Glutamatergic neuron (in vitro differentiated cells): ENCODE measurements around the gene TXNL4A. TPM values are rescaled to one million over a fixed set of nuclear protein-coding genes. Genes with fewer than 3 reads are reported as not detected.

ENCODE experiments used
- DNase-seq: peaks from one replicate; pipeline ENCODE4 v3.0.0; 2022
- H3K27ac Mint-ChIP-seq: one replicate; pipeline ENCODE4 v1.8.0; 2020; ENCODE audit warnings: mild to moderate bottlenecking, mixed read lengths, inconsistent platforms; ENCODE audit not compliant: unreplicated experiment
- H3K27me3 Mint-ChIP-seq: one replicate; pipeline ENCODE4 v1.8.0; 2020; ENCODE audit warnings: mild to moderate bottlenecking, moderate library complexity, mixed read lengths, inconsistent platforms; ENCODE audit not compliant: unreplicated experiment
- H3K36me3 Mint-ChIP-seq: one replicate; pipeline ENCODE4 v1.8.0; 2020; ENCODE audit warnings: mild to moderate bottlenecking, mixed read lengths, inconsistent platforms; ENCODE audit not compliant: unreplicated experiment
- H3K4me1 Mint-ChIP-seq: one replicate; pipeline ENCODE4 v1.8.0; 2020; ENCODE audit warnings: mild to moderate bottlenecking, low read depth, mixed read lengths, inconsistent platforms; ENCODE audit not compliant: unreplicated experiment
- H3K4me3 Mint-ChIP-seq: one replicate; pipeline ENCODE4 v1.8.0; 2020; ENCODE audit warnings: mild to moderate bottlenecking, mixed read lengths, inconsistent platforms; ENCODE audit not compliant: unreplicated experiment
- H3K9me3 Mint-ChIP-seq: one replicate; pipeline ENCODE4 v1.8.0; 2020; ENCODE audit warnings: mild to moderate bottlenecking, moderate library complexity, mixed read lengths, inconsistent platforms; ENCODE audit not compliant: unreplicated experiment
- CTCF ChIP-seq: fragments of 200-600 bp; sonication (generic); IDR thresholded peaks from one replicate; pipeline ENCODE4 v1.5.0; 2021; ENCODE audit not compliant: partially characterized antibody, unreplicated experiment
- total RNA-seq: library from RNA; stranded (reverse); fragmentation: NEBNext Ultra II Directional; extraction: Animal tissue kit (Norgen Biotek cat#: 25700); gene quantifications from one replicate; pipeline ENCODE4 v1.2.1, GENCODE V29; 2021; ENCODE audit not compliant: unreplicated experiment

Gene TXNL4A
- total RNA-seq, 1 donor from 2014 or later: 104 TPM

GRCh38 chr18:79949697-79950487 lies 38.5 kb downstream of the TXNL4A start:
- H3K27ac Mint-ChIP-seq: peak overlapping the region; percentile 82

GRCh38 chr18:79948719-79949411 lies 39.5 kb downstream of the TXNL4A start:
- H3K4me3 Mint-ChIP-seq: peak overlapping the region; percentile 57

More at GRCh38 chr18:79949697-79950487, 38.5 kb downstream of the TXNL4A start:
- no peak for TF ChIP-seq CTCF
- Mint-ChIP-seq H3K4me3 (peak overlapping the region; percentile 91), H3K9me3 (peaks cover 13% of the 10 kb centered on the region), H3K4me1 (peaks cover 19% of the 10 kb centered on the region), H3K27me3 (peaks cover 14% of the 10 kb centered on the region), H3K36me3 (no peaks in the 10 kb centered on the region)
- no peak for DNase-seq

DNA sequence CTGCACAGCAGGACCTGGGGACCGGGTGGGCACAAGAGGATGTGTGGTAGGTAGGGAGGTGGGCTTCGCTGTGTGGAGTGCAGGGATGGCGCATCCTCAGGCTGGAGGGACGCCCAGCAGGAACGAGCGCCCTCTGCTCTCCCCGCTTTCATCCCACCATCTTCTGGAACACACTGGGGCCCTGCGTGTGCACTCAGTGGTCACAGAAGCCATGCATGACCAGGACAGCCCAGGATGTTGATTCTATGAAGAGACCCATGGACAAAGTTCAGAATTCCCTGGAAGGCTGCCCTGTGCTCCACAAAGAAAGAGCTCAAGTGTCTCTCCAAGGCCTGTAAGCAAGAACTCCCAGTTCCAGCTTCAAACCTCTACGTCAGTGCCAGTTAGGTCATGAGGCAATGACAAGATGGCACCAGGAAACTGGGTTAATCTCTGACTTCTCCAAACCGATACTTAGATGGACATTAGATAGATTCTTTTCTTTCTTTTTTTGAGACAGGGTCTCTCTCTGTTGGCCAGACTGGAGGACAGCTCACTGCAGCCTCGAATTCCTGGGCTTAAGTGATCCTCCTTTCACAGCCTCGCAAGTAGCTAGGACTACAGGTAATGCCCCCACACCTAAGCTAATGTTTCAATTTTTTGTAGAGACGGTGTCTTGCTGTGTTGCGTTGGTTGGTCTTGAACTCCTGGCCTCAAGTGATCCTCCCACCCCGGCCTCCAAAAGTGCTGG lies 40.3 kb downstream of the TXNL4A start:
- Mint-ChIP-seq H3K27me3 (peaks cover 15% of the 10 kb centered on the region), H3K4me3 (no peak overlapping the region), H3K27ac (no peak overlapping the region), H3K36me3 (no peaks in the 10 kb centered on the region), H3K9me3 (peaks cover 16% of the 10 kb centered on the region), H3K4me1 (peaks cover 23% of the 10 kb centered on the region)
- no peak for DNase-seq
- TF ChIP-seq CTCF: no peak

More at GRCh38 chr18:79948719-79949411, 39.5 kb downstream of the TXNL4A start:
- Mint-ChIP-seq H3K4me1 (peaks cover 23% of the 10 kb centered on the region), H3K27ac (no peak overlapping the region), H3K36me3 (no peaks in the 10 kb centered on the region), H3K27me3 (peaks cover 15% of the 10 kb centered on the region), H3K9me3 (peaks cover 16% of the 10 kb centered on the region)
- no peak for TF ChIP-seq CTCF
- no peak for DNase-seq

- Mint-ChIP-seq H3K27ac (no peak overlapping the region), H3K4me3 (no peak overlapping the region), H3K36me3 (no peaks in the 10 kb centered on the region), H3K27me3 (peaks cover 15% of the 10 kb centered on the region), H3K4me1 (peaks cover 28% of the 10 kb centered on the region), H3K9me3 (peaks cover 16% of the 10 kb centered on the region)
- DNase-seq: peak; percentile 3
- no peak for TF ChIP-seq CTCF
Measured at GRCh38 chr18:79947054-79947755, 41.2 kb downstream of the TXNL4A start.
